Lower lobe of right lung (tissue), 2 donors: Measurements from ENCODE around the gene RMND1. TPM values are rescaled to one million over a fixed set of nuclear protein-coding genes. Genes with fewer than 3 reads are reported as not detected.

Experiments used
- ATAC-seq, 2 donors: fragments of 200-7000 bp; cut with Tn5 transposase; one replicate each; pipeline ENCODE4 v1.9.1; 2020 to 2022; ENCODE audit warnings: mild to moderate bottlenecking in 2 of 2, moderate library complexity in 2 of 2
- DNase-seq: peaks from one replicate; pipeline ENCODE4 v3.0.0-alpha.2; 2020
- H3K27ac ChIP-seq: fragments of 200-600 bp; one replicate; pipeline ENCODE4 v1.8.0; 2022
- H3K27me3 ChIP-seq: fragments of 200-600 bp; one replicate; pipeline ENCODE4 v1.8.0; 2022; ENCODE audit warnings: low read depth
- H3K36me3 ChIP-seq: fragments of 200-600 bp; one replicate; pipeline ENCODE4 v1.8.0; 2022; ENCODE audit warnings: mild to moderate bottlenecking
- H3K4me1 ChIP-seq: fragments of 200-600 bp; one replicate; pipeline ENCODE4 v1.8.0; 2022
- H3K4me3 ChIP-seq: fragments of 200-600 bp; one replicate; pipeline ENCODE4 v1.8.0; 2022; ENCODE audit warnings: mild to moderate bottlenecking
- H3K9me3 ChIP-seq: fragments of 200-600 bp; one replicate; pipeline ENCODE4 v1.8.0; 2022
- CTCF ChIP-seq: fragments of 200-600 bp; IDR thresholded peaks from one replicate; pipeline ENCODE4 v1.8.0; 2022; ENCODE audit warnings: antibody characterized with exemption, mild to moderate bottlenecking
- intact Hi-C: fragments of 100-400 bp; cut with DNase I; formaldehyde crosslinking; loops from one replicate; pipeline ENCODE4 v1.11.0; 2022
- total RNA-seq: library from RNA; stranded (reverse); fragmentation: NEBNext Ultra II Directional; extraction: Animal tissue kit (Norgen Biotek cat#: 25700); gene quantifications from one replicate; pipeline ENCODE4 v1.2.1, GENCODE V29; 2021
- donor health status: DM: no; HTN: yes; CAD: no; lungs with severe emphysema.

RMND1 gene
- total RNA-seq, 1 donor from 2014 or later, result 19.5 TPM

GRCh38 chr6:151376440-151376839 lies 75.5 kb downstream of the RMND1 start:
- Histone ChIP-seq H3K4me3 (no peak overlapping the region), H3K9me3 (no peaks in the 10 kb centered on the region), H3K27me3 (no peaks in the 10 kb centered on the region), H3K36me3 (peaks cover 14% of the 10 kb centered on the region), H3K27ac (no peak overlapping the region), H3K4me1 (peaks cover 31% of the 10 kb centered on the region)
- DNase-seq (no peak), ATAC-seq (no peak)
- no peak for TF ChIP-seq CTCF
- intact Hi-C loops, result no loop called here

DNA sequence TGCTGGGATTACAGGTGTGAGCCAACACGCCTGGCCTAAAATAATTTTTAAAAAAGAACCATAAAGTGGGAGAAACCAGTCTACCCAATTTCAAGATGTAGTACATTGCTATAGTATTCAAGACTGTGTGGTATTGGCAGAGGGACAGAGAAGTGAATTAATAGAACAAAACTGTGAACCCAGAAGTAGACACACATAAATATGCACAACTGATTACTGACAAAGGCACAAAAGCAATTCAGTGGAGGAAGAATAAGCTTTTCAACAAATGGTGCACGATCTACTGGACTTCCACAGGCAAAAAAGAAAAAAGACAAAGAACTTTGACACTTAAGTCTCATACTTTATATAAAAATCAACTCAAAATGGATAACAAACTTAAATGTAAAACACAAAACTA lies 76.1 kb downstream of the RMND1 start:
- intact Hi-C loops, result no loop called here
- TF ChIP-seq CTCF, result no peak
- peaks cover 20% of the 10 kb centered on the region for H3K36me3 ChIP-seq
- peaks cover 31% of the 10 kb centered on the region for H3K4me1 ChIP-seq
- H3K27ac ChIP-seq, result no peak overlapping the region
- DNase-seq (no peak), ATAC-seq (no peak)
- H3K9me3 ChIP-seq, result no peaks in the 10 kb centered on the region
- H3K4me3 ChIP-seq, result no peak overlapping the region
- H3K27me3 ChIP-seq, result no peaks in the 10 kb centered on the region

DNA sequence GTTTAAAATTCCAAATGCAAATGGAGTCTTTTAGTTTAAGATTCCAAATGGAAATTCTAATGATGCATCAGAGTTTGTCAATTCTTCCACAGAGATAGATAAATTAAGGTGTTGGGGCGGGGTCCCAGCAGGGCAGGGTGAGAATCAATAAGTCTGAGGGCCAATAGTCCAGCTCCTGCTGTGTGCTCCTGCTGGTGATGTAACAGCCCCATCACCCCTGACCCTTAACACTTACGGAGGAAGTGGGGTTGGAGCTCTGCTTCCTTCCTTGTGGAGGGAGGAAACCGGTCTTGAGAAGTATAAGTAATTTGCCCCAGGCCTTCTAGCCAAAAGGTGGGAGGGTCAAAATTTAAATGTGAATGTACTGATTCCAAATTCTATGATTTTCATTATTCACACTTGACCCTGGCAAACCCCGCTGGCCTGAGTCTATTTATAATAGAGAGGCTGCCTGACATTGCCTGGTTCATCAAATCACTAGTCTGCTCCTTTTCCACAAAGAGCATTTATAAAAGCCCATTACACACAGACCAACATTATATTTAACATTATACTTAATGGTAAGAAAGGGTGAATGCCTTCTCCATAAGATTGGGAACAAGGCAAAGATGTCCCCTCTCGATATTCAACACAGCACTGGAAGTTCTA lies 77.8 kb downstream of the RMND1 start:
- no peak for TF ChIP-seq CTCF
- intact Hi-C loops, result no loop called here
- Histone ChIP-seq H3K36me3 (peaks cover 36% of the 10 kb centered on the region), H3K27me3 (no peaks in the 10 kb centered on the region), H3K4me3 (no peak overlapping the region), H3K27ac (no peak overlapping the region), H3K4me1 (peaks cover 23% of the 10 kb centered on the region), H3K9me3 (no peaks in the 10 kb centered on the region)
- peak; percentile 65 to 68 for ATAC-seq
- DNase-seq, result no peak

DNA sequence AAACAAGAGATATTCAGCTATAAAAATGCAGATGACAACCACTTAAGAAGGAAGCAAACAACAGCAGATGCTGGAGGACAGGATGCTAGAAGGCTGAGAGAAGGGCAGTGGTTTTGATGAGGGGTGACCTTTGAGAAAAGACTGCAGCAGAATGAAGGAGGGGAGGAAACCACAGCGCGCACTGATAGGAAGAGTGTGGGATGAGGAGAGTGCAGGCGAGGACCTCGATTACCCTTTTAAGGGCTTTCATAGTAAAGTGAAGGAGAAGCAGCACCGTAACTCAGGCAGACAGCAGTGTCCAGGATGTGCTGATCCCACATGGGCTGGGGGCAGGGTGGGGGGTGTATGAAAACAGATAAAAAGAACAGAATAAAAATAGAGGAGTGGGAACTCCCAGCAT lies 79.8 kb downstream of the RMND1 start:
- Histone ChIP-seq H3K36me3 (peaks cover 50% of the 10 kb centered on the region), H3K4me3 (no peak overlapping the region), H3K27ac (no peak overlapping the region), H3K9me3 (no peaks in the 10 kb centered on the region), H3K4me1 (peaks cover 23% of the 10 kb centered on the region), H3K27me3 (no peaks in the 10 kb centered on the region)
- no peak for TF ChIP-seq CTCF
- no peak for ATAC-seq
- DNase-seq, result no peak
- intact Hi-C loops, result no loop called here

- no peak for TF ChIP-seq CTCF
- Histone ChIP-seq H3K36me3 (peaks cover 66% of the 10 kb centered on the region), H3K27ac (no peak overlapping the region), H3K4me3 (no peak overlapping the region), H3K4me1 (peaks cover 16% of the 10 kb centered on the region), H3K9me3 (no peaks in the 10 kb centered on the region), H3K27me3 (no peaks in the 10 kb centered on the region)
- no peak for DNase-seq
- intact Hi-C loops, result no loop called here
- no peak for ATAC-seq
These were observed 81.3 kb downstream of the RMND1 start for GRCh38 chr6:151370509-151371078.
